Ishikawa (cell line): ENCODE results near the gene SMIM10L1.

ENCODE experiments used
- CEBPB ChIP-seq: IDR thresholded peaks from 2 replicates; pipeline ENCODE4 v1.6.1; 2012
- CREB1 ChIP-seq: IDR thresholded peaks from 2 replicates; pipeline ENCODE4 v1.6.1; 2012; ENCODE audit warnings: low read depth
- EGR1 ChIP-seq: IDR thresholded peaks from 2 replicates; pipeline ENCODE4 v1.6.1; 2012
- EP300 ChIP-seq: IDR thresholded peaks from 2 replicates; pipeline ENCODE4 v1.6.1; 2012; ENCODE audit warnings: borderline replicate concordance
- FOXM1 ChIP-seq: IDR thresholded peaks from 2 replicates; pipeline ENCODE4 v1.6.1; 2012; ENCODE audit warnings: low read depth, borderline replicate concordance
- MAX ChIP-seq: IDR thresholded peaks from 2 replicates; pipeline ENCODE4 v1.6.1; 2012
- NFIC ChIP-seq: IDR thresholded peaks from 2 replicates; pipeline ENCODE4 v1.6.1; 2012
- RAD21 ChIP-seq: IDR thresholded peaks from 2 replicates; pipeline ENCODE4 v1.6.1; 2012; ENCODE audit warnings: low read depth
- REST ChIP-seq: IDR thresholded peaks from 2 replicates; pipeline ENCODE4 v1.6.1; 2012; ENCODE audit warnings: low read depth, mild to moderate bottlenecking
- TAF1 ChIP-seq: IDR thresholded peaks from 2 replicates; pipeline ENCODE4 v1.6.1; 2012; ENCODE audit warnings: low read depth, mild to moderate bottlenecking
- TCF12 ChIP-seq: IDR thresholded peaks from 2 replicates; pipeline ENCODE4 v1.6.1; 2012; ENCODE audit warnings: low read depth
- TEAD4 ChIP-seq: IDR thresholded peaks from 2 replicates; pipeline ENCODE4 v1.6.1; 2012
- USF1 ChIP-seq: IDR thresholded peaks from 2 replicates; pipeline ENCODE4 v1.6.1; 2012
- YY1 ChIP-seq: IDR thresholded peaks from 2 replicates; pipeline ENCODE4 v1.6.1; 2012; ENCODE audit warnings: low read depth
- ZBTB7A ChIP-seq: IDR thresholded peaks from 2 replicates; pipeline ENCODE4 v1.6.1; 2012; ENCODE audit warnings: low read depth

SMIM10L1 gene

GRCh38 chr12:11133816-11134215 is 37.2 kb upstream of the SMIM10L1 start:
- TF ChIP-seq NFIC: no peak

GRCh38 chr12:11134305-11134704 is 36.7 kb upstream of the SMIM10L1 start, which contains the start of gene TAS2R30:
Gene TAS2R30 (minus strand): TSS chr12:11134644. CDS start chr12:11134244, 400 bp downstream.
- TF ChIP-seq ZBTB7A (no peak), EGR1 (no peak), MAX (no peak), FOXM1 (no peak), CREB1 (no peak), EP300 (no peak), RAD21 (no peak), TCF12 (no peak), TEAD4 (no peak), NFIC (no peak), YY1 (no peak), USF1 (no peak), CEBPB (no peak), REST (no peak), TAF1 (no peak)

- TF ChIP-seq YY1 (no peak), NFIC (no peak), ZBTB7A (no peak), TCF12 (no peak), RAD21 (no peak), EP300 (no peak), EGR1 (no peak), TAF1 (no peak), CEBPB (no peak), CREB1 (no peak), FOXM1 (no peak), REST (no peak), USF1 (no peak), TEAD4 (no peak), MAX (no peak)
Observed at GRCh38 chr12:11136075-11136474, 34.9 kb upstream of the SMIM10L1 start.

- no peak for TF ChIP-seq CREB1
- no peak for TF ChIP-seq YY1
- TF ChIP-seq REST: no peak
- TF ChIP-seq TEAD4: no peak
- TF ChIP-seq RAD21: no peak
- TF ChIP-seq TCF12: no peak
- no peak for TF ChIP-seq MAX
- TF ChIP-seq EP300: no peak
- no peak for TF ChIP-seq EGR1
- no peak for TF ChIP-seq USF1
- TF ChIP-seq FOXM1: no peak
- no peak for TF ChIP-seq NFIC
- TF ChIP-seq TAF1: no peak
- TF ChIP-seq CEBPB: no peak
- no peak for TF ChIP-seq ZBTB7A
Observed at GRCh38 chr12:11143352-11143751, 27.6 kb upstream of the SMIM10L1 start.
